Small intestine (tissue), 7 donors: ENCODE results near the gene SLC1A3. TPM values are rescaled to one million over a fixed set of nuclear protein-coding genes. Genes with fewer than 3 reads are reported as not detected.

Experiments
- DNase-seq, 2 donors: peaks; one replicate each; pipeline versions ENCODE4 v3.0.0 to v3.0.0-alpha.2; 2013
- FAIRE-seq: peaks from 2 replicates; lab custom pipeline; 2012; peaks lifted over from hg19 to GRCh38; lab: Jason Lieb, UNC
- H3K27ac ChIP-seq, 3 donors: one replicate each; pipeline ENCODE4 v1.5.1; 2013; ENCODE audit warnings: low read length in 2 of 3, mild to moderate bottlenecking in 2 of 3, control low read depth in 1 of 3, inconsistent platforms in 1 of 3, low read depth in 1 of 3, moderate library complexity in 1 of 3
- H3K27me3 ChIP-seq, 3 donors: one replicate each; pipeline ENCODE4 v1.6.1; 2013; ENCODE audit warnings: low read length in 3 of 3, inconsistent platforms in 1 of 3; ENCODE audit not compliant: control insufficient read depth in 3 of 3, insufficient read depth in 3 of 3
- H3K36me3 ChIP-seq, 3 donors: one replicate each; pipeline ENCODE4 v1.6.1; 2013; ENCODE audit warnings: low read length in 3 of 3, inconsistent platforms in 1 of 3, low read depth in 1 of 3, mild to moderate bottlenecking in 1 of 3, moderate library complexity in 1 of 3; ENCODE audit not compliant: control insufficient read depth in 3 of 3, insufficient read depth in 2 of 3
- H3K4me1 ChIP-seq, 3 donors: one replicate each; pipeline ENCODE4 v1.6.1; 2013; ENCODE audit warnings: low read length in 2 of 3, inconsistent platforms in 1 of 3, low read depth in 1 of 3, mild to moderate bottlenecking in 1 of 3, moderate library complexity in 1 of 3; ENCODE audit not compliant: control insufficient read depth in 3 of 3, insufficient read depth in 2 of 3
- H3K4me3 ChIP-seq, 3 donors: one replicate each; pipeline ENCODE4 v1.5.1; 2013; ENCODE audit warnings: low read length in 3 of 3, control low read depth in 1 of 3, inconsistent platforms in 1 of 3, low read depth in 1 of 3, mild to moderate bottlenecking in 1 of 3, moderate library complexity in 1 of 3
- H3K9me3 ChIP-seq, 2 donors: one replicate each; pipeline ENCODE4 v1.6.1; 2013; ENCODE audit warnings: low read depth in 1 of 2, low read length in 1 of 2; ENCODE audit not compliant: control insufficient read depth in 2 of 2, insufficient read depth in 1 of 2
- WGBS, 3 donors: extraction: QIAGEN DNeasy Blood & Tissue Kit; methylation state at CpG; one replicate each; pipeline ENCODE4 v1.1.7; 2013; 5-methylcytosine and 5-hydroxymethylcytosine counted together
- polyA plus RNA-seq, 4 donors: library from polyadenylated mRNA; stranded (reverse) in 3 of 4; unstranded in 1 of 4; fragments of 200-250 nt in 3 of 4; fragments of 120-200 nt in 1 of 4; gene quantifications; one replicate each; pipeline versions ENCODE4 v1.2.1 to v1.2.3, GENCODE V29; 2013
- donor health status: healthy with polysubstance abuse.
- donor health status: control.
- donor health status: control.
- donor health status: Bipolar disorder and iron deficiency.
- donor health status: healthy.

The SLC1A3 gene
- polyA plus RNA-seq, 4 donors = 0.89 to 12.0 (median 3.1) TPM

GRCh38 chr5:36648426-36648825 is 42.0 kb downstream of the SLC1A3 start:
- no peaks in the 10 kb centered on the region for H3K36me3 ChIP-seq
- H3K4me1 ChIP-seq = peaks cover 0 to 6% (median 0%) of the 10 kb centered on the region in 3 donors
- no peak for FAIRE-seq
- no peak overlapping the region for H3K4me3 ChIP-seq
- WGBS, 3 donors = 23 to 48% (median 45%) methylated on average over 3 of the region's 3 CpGs
- peak in 1 of 2 donors; percentile 58 for DNase-seq
- no peak overlapping the region for H3K27ac ChIP-seq
- H3K27me3 ChIP-seq = no peaks in the 10 kb centered on the region
- H3K9me3 ChIP-seq = no peaks in the 10 kb centered on the region

- Histone ChIP-seq H3K9me3 (no peaks in the 10 kb centered on the region), H3K4me3 (no peak overlapping the region), H3K36me3 (no peaks in the 10 kb centered on the region), H3K27ac (no peak overlapping the region), H3K27me3 (no peaks in the 10 kb centered on the region), H3K4me1 (peaks cover 0 to 6% (median 0%) of the 10 kb centered on the region in 3 donors)
- 52 to 65% (median 58%) methylated on average over 9 of the region's 9 CpGs for WGBS, 3 donors
- FAIRE-seq (no peak), DNase-seq (peak in 1 of 2 donors; percentile 64)
Observed at GRCh38 chr5:36651761-36652685, 45.6 kb downstream of the SLC1A3 start.

GRCh38 chr5:36653044-36653705 is 46.8 kb downstream of the SLC1A3 start:
- WGBS, 3 donors = 67 to 78% (median 75%) methylated on average over 5 of the region's 5 CpGs
- Histone ChIP-seq H3K4me3 (no peak overlapping the region), H3K27me3 (no peaks in the 10 kb centered on the region), H3K36me3 (no peaks in the 10 kb centered on the region), H3K27ac (no peak overlapping the region), H3K4me1 (peaks cover 0 to 6% (median 5%) of the 10 kb centered on the region in 3 donors), H3K9me3 (no peaks in the 10 kb centered on the region)
- DNase-seq (no peak), FAIRE-seq (no peak)

GRCh38 chr5:36654564-36654963 is 48.2 kb downstream of the SLC1A3 start:
- peaks cover 0 to 6% (median 6%) of the 10 kb centered on the region in 3 donors for H3K4me1 ChIP-seq
- H3K36me3 ChIP-seq = no peaks in the 10 kb centered on the region
- H3K27me3 ChIP-seq = no peaks in the 10 kb centered on the region
- H3K9me3 ChIP-seq = no peaks in the 10 kb centered on the region
- no peak overlapping the region for H3K4me3 ChIP-seq
- DNase-seq (no peak), FAIRE-seq (no peak)
- WGBS, 3 donors = 76 to 83% (median 80%) methylated on average over 3 of the region's 3 CpGs
- H3K27ac ChIP-seq = no peak overlapping the region

- 42 to 65% (median 60%) methylated on average over 4 of the region's 4 CpGs for WGBS, 3 donors
- H3K4me3 ChIP-seq = no peak overlapping the region
- peak in 1 of 2 donors; percentile 22 for DNase-seq
- no peaks in the 10 kb centered on the region for H3K36me3 ChIP-seq
- no peaks in the 10 kb centered on the region for H3K9me3 ChIP-seq
- peaks cover 0 to 6% (median 6%) of the 10 kb centered on the region in 3 donors for H3K4me1 ChIP-seq
- H3K27me3 ChIP-seq = no peaks in the 10 kb centered on the region
- no peak overlapping the region for H3K27ac ChIP-seq
- no peak for FAIRE-seq
Observed at GRCh38 chr5:36655161-36655560, 48.8 kb downstream of the SLC1A3 start.

GRCh38 chr5:36656556-36656955 is 50.1 kb downstream of the SLC1A3 start:
- Histone ChIP-seq H3K4me1 (peaks cover 0 to 6% (median 6%) of the 10 kb centered on the region in 3 donors), H3K27ac (no peak overlapping the region), H3K9me3 (no peaks in the 10 kb centered on the region), H3K36me3 (no peaks in the 10 kb centered on the region), H3K27me3 (no peaks in the 10 kb centered on the region), H3K4me3 (no peak overlapping the region)
- FAIRE-seq = no peak
- no peak for DNase-seq
- WGBS, 3 donors = 61 to 78% (median 61%) methylated on average over 1 of the region's 1 CpG

GRCh38 chr5:36657563-36657995 is 51.2 kb downstream of the SLC1A3 start:
- Histone ChIP-seq H3K4me3 (no peak overlapping the region), H3K4me1 (peaks cover 0 to 6% (median 0%) of the 10 kb centered on the region in 3 donors), H3K27ac (no peak overlapping the region), H3K27me3 (no peaks in the 10 kb centered on the region), H3K9me3 (no peaks in the 10 kb centered on the region), H3K36me3 (no peaks in the 10 kb centered on the region)
- WGBS, 3 donors = 35 to 54% (median 41%) methylated on average over 5 of the region's 5 CpGs
- DNase-seq (peak; percentile 20 to 64), FAIRE-seq (no peak)

- H3K27ac ChIP-seq = no peak overlapping the region
- no peak overlapping the region for H3K4me3 ChIP-seq
- no peak for DNase-seq
- no peaks in the 10 kb centered on the region for H3K9me3 ChIP-seq
- H3K27me3 ChIP-seq = no peaks in the 10 kb centered on the region
- 84 to 88% (median 85%) methylated on average over 8 of the region's 8 CpGs for WGBS, 3 donors
- no peaks in the 10 kb centered on the region for H3K36me3 ChIP-seq
- FAIRE-seq = no peak
- peaks cover 0 to 6% (median 0%) of the 10 kb centered on the region in 3 donors for H3K4me1 ChIP-seq
Observed at GRCh38 chr5:36658038-36658756, 51.8 kb downstream of the SLC1A3 start.
